Bronchial epithelial cell (primary cell): Measurements from ENCODE around the gene DEAF1. TPM values are rescaled to one million over a fixed set of nuclear protein-coding genes. Genes with fewer than 3 reads are reported as not detected.
A peak's percentile ranks its signal among the peaks of the same experiment; 100 is the strongest.

Experiments used
- DNase-seq: peaks from one replicate; pipeline ENCODE4 v3.0.0-alpha.2; 2010; ENCODE audit warnings: low read depth
- FAIRE-seq: peaks from 2 replicates; lab custom pipeline; 2011; peaks lifted over from hg19 to GRCh38; lab: Jason Lieb, UNC
- H3K27me3 ChIP-seq: 2 replicates; pipeline ENCODE4 v1.5.1; 2011; ENCODE audit warnings: low read length; ENCODE audit not compliant: control insufficient read depth, insufficient read depth
- H3K36me3 ChIP-seq: 2 replicates; pipeline ENCODE4 v1.5.1; 2011; ENCODE audit warnings: low read length; ENCODE audit not compliant: control insufficient read depth, insufficient read depth
- H3K4me3 ChIP-seq: 2 replicates; pipeline ENCODE4 v1.5.1; 2011; ENCODE audit warnings: mild to moderate bottlenecking, low read depth, low read length, control low read depth
- CTCF ChIP-seq: IDR thresholded peaks from 2 replicates; pipeline ENCODE4 v1.5.1; 2011; ENCODE audit warnings: mild to moderate bottlenecking, moderate library complexity, low read length, control low read depth, inconsistent platforms; ENCODE audit not compliant: insufficient read depth, severe bottlenecking
- total RNA-seq: library from RNA; depleted of rRNA; stranded (reverse); fragments of >200 nt; gene quantifications from 2 replicates; pipeline ENCODE4 v1.2.1, GENCODE V29; 2014

DEAF1 gene
- total RNA-seq, 1 donor from 2014 or later = 23.4 TPM

- FAIRE-seq (no peak), DNase-seq (no peak)
- H3K36me3 ChIP-seq = peaks cover 32% of the 10 kb centered on the region
- TF ChIP-seq CTCF = no peak
- no peaks in the 10 kb centered on the region for H3K27me3 ChIP-seq
- no peak overlapping the region for H3K4me3 ChIP-seq
Measured at GRCh38 chr11:614021-614622, 80.9 kb downstream of the DEAF1 start.

- H3K4me3 ChIP-seq = no peak overlapping the region
- DNase-seq (peak; percentile 54), FAIRE-seq (no peak)
- TF ChIP-seq CTCF = no peak
- H3K36me3 ChIP-seq = peaks cover 38% of the 10 kb centered on the region
- H3K27me3 ChIP-seq = no peaks in the 10 kb centered on the region
Measured at GRCh38 chr11:613369-613968, 81.6 kb downstream of the DEAF1 start.

- no peak overlapping the region for H3K4me3 ChIP-seq
- peaks cover 42% of the 10 kb centered on the region for H3K36me3 ChIP-seq
- FAIRE-seq (no peak), DNase-seq (no peak)
- no peak for TF ChIP-seq CTCF
- no peaks in the 10 kb centered on the region for H3K27me3 ChIP-seq
Measured at GRCh38 chr11:612961-613300, 82.1 kb downstream of the DEAF1 start.

GRCh38 chr11:612201-612960 is 82.6 kb downstream of the DEAF1 start:
- peak; percentile 31 for TF ChIP-seq CTCF
- no peak for DNase-seq
- H3K36me3 ChIP-seq = peaks cover 45% of the 10 kb centered on the region
- FAIRE-seq = no peak
- no peak overlapping the region for H3K4me3 ChIP-seq
- H3K27me3 ChIP-seq = no peaks in the 10 kb centered on the region

- Histone ChIP-seq H3K27me3 (no peaks in the 10 kb centered on the region), H3K4me3 (no peak overlapping the region), H3K36me3 (peaks cover 49% of the 10 kb centered on the region)
- no peak for TF ChIP-seq CTCF
- DNase-seq (no peak), FAIRE-seq (no peak)
Measured at GRCh38 chr11:611001-611996, 83.7 kb downstream of the DEAF1 start.
